AG04450 (cell line): Measurements from ENCODE around the gene ZC3H12C. TPM values are rescaled to one million over a fixed set of nuclear protein-coding genes. Genes with fewer than 3 reads are reported as not detected.

Experiments used
- CTCF ChIA-PET: fragments of 300-600, 350-600 bp; formaldehyde crosslinking; extraction: SDS; loops from one replicate; lab custom pipeline; 2022; ENCODE audit warnings: antibody characterized with exemption, inconsistent platforms; lab: Charles Lee
- POLR2A ChIA-PET: fragments of 350-600 bp; formaldehyde crosslinking; extraction: SDS; loops from one replicate; lab custom pipeline; 2021; ENCODE audit warnings: antibody characterized with exemption, inconsistent platforms; lab: Yijun Ruan, JAX
- DNase-seq: peaks from one replicate; pipeline ENCODE4 v3.0.0-alpha.2; 2011; ENCODE audit warnings: low read depth, low spot score
- H3K27ac ChIP-seq: one replicate; pipeline ENCODE4 v1.5.1; 2012; ENCODE audit warnings: low read depth, low read length, control low read depth
- H3K27me3 ChIP-seq: one replicate; pipeline ENCODE4 v1.6.0; 2012; ENCODE audit warnings: low read length; ENCODE audit not compliant: control insufficient read depth, insufficient read depth
- H3K4me3 ChIP-seq: 2 replicates; pipeline ENCODE4 v1.5.1; 2011; ENCODE audit warnings: mild to moderate bottlenecking, low read depth, low read length, control low read depth
- H3K9me3 ChIP-seq: 2 replicates; pipeline ENCODE4 v1.5.1; 2012; ENCODE audit warnings: low read length; ENCODE audit not compliant: control insufficient read depth, insufficient read depth
- CTCF ChIP-seq: IDR thresholded peaks from 2 replicates; pipeline ENCODE4 v1.5.1; 2011; ENCODE audit warnings: low read depth, low read length, control low read depth, inconsistent platforms
- polyA plus RNA-seq: library from polyadenylated mRNA; depleted of rRNA; stranded (reverse); fragments of >200 nt; gene quantifications from 2 replicates; pipeline ENCODE4 v1.2.3, GENCODE V29; 2011

Gene ZC3H12C
- polyA plus RNA-seq, 1 experiment = 10.9 TPM

DNA sequence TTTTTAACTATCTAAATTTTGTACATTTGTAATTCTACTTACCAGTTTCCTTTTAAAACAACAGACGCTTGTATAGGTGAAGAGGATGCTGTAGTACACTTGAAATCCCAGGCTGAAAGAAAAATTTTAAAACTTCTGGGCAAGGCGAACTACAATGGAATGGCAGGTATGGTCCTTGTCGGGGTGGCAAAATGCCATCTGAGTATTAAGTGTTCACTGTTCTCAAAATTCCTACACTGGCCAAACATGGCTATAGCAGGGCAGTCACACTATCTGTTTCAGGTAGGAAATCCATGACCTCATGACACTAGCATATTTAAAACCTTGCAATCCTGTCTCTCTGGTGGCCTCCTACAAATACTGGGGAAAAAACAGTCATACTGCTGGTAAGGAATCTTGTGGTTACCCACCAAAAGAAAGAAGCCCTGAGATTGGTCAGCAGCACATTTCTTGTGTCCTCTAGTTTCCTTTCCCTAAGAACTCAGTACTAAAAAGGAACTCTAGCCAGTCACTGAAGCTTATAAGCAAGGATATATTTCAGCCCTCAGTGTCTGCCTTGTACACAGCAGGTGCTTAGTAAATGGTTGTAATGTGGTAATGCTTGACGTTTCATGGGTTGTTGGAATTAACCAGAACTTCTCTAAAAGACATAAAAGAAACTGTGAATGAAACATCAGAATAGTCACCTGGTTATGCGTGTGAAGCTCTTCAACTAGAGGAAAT is 5.2 kb upstream of the ZC3H12C start:
- TF ChIP-seq CTCF = no peak
- no peaks in the 10 kb centered on the region for H3K27me3 ChIP-seq
- CTCF ChIA-PET = no interaction called here
- POLR2A ChIA-PET = no interaction called here
- no peaks in the 10 kb centered on the region for H3K9me3 ChIP-seq
- H3K4me3 ChIP-seq = no peak overlapping the region
- H3K27ac ChIP-seq = no peak overlapping the region
- no peak for DNase-seq

GRCh38 chr11:110088535-110089344 is 4.5 kb upstream of the ZC3H12C start:
- no peaks in the 10 kb centered on the region for H3K27me3 ChIP-seq
- H3K9me3 ChIP-seq = no peaks in the 10 kb centered on the region
- no peak overlapping the region for H3K27ac ChIP-seq
- H3K4me3 ChIP-seq = no peak overlapping the region
- ChIA-PET POLR2A (no interaction called here), CTCF (no interaction called here)
- DNase-seq = no peak
- no peak for TF ChIP-seq CTCF

DNA sequence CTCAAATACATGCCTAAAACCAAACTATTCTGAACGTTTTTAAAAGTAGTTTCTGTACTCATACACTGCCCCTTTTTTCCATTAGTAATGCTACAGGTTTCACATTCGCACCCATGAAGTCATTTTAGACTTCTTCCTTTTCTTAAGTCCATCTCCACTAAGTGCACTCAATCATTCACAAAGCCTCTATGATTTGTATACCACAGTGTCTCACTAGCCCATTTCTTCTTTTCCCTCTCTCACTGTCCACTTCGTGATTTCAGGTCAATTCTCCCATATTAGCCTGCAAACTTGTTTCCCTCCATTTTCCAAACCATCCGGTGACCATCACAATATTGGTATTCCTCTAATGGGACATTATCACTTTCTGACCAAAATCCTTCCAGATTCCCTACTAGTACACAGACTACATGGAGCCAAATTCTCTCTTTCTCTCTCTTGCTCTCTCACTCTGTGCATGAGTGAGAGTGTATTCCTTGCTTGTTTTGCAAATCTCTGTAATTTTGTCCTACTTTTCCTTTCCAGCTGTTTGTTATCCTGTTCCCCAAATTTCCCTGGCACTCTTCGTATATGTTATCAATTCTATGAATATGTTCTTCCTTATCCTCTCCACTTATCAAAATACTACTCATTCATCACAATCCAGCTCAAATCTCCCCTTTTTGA is 3.4 kb upstream of the ZC3H12C start:
- H3K27ac ChIP-seq = no peak overlapping the region
- H3K9me3 ChIP-seq = no peaks in the 10 kb centered on the region
- no peaks in the 10 kb centered on the region for H3K27me3 ChIP-seq
- no peak overlapping the region for H3K4me3 ChIP-seq
- DNase-seq = no peak
- CTCF ChIA-PET = no interaction called here
- POLR2A ChIA-PET = no interaction called here
- no peak for TF ChIP-seq CTCF

GRCh38 chr11:110090466-110091026 is 2.6 kb upstream of the ZC3H12C start:
- Histone ChIP-seq H3K9me3 (no peaks in the 10 kb centered on the region), H3K27ac (no peak overlapping the region), H3K27me3 (no peaks in the 10 kb centered on the region), H3K4me3 (no peak overlapping the region)
- no peak for DNase-seq
- CTCF ChIA-PET = no interaction called here
- POLR2A ChIA-PET = no interaction called here
- no peak for TF ChIP-seq CTCF
